MCF 10A (cell line): ENCODE measurements around the gene TTC27. TPM values are rescaled to one million over a fixed set of nuclear protein-coding genes. Genes with fewer than 3 reads are reported as not detected.

Experiments
- microRNA-seq: library from miRNA; unstranded; fragments of <30 nt; microRNA quantifications from one replicate; pipeline ENCODE4 v1.2.0, GENCODE V29; 2022
- total RNA-seq: library from RNA; stranded (reverse); gene quantifications from 2 replicates; pipeline ENCODE4 v1.2.3, GENCODE V29; 2022

Gene TTC27
- total RNA-seq, 1 experiment from 2014 or later = 29.1 TPM

Small RNA genes within 50 kb of the gene (microRNA-seq; reads per million reads assigned to microRNA genes)
- 0.53 reads per million for gene MIR4765
